ENCODE data around the gene C11orf98. TPM values are rescaled to one million over a fixed set of nuclear protein-coding genes. Genes with fewer than 3 reads are reported as not detected.
"Not testable (repeated sequence)": the region's sequence is repeated elsewhere in the genome, so short reads cannot be mapped to it uniquely, and the experiment has no call there.

The C11orf98 gene
- 68.6 TPM for polyA plus RNA-seq (2013, experiment 1 of 2; ENCODE audit: insufficient read length)
- 68.0 TPM for polyA plus RNA-seq (2013, experiment 2 of 2; ENCODE audit: insufficient read length)

GRCh38 chr11:62665075-62665598, at the start of gene C11orf98, which contains the start of gene CSKMT:
Gene C11orf98, minus strand, starts transcription at chr11:62665210. Its CDS starts 41 bp downstream, at chr11:62665169.
Gene CSKMT, plus strand, starts transcription at chr11:62665312. Its CDS starts 568 bp downstream, at chr11:62665880.
- DNase-seq = peak; percentile 93

GRCh38 chr11:62713343-62713742, 48.3 kb upstream of the C11orf98 start:
- no peak for DNase-seq

DNA sequence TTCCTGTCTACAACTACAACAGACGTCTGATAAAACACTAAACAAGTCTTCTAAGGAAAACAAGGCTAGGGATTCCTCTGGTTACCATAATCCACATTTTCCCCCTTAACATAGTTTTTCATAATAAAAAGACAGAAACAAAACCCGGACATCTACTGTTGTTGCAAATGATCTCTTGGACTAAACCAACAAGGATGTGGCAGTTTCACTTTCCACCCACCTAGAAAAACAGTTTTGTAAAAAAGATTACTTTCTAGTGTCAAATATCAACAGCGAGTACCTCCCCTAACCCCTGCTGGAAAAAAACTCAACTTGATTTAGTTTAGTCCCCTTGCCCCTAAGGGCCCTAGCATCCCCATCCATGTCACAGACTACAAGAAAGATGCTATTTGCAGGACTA, 47.9 kb upstream of the C11orf98 start:
- no peak for DNase-seq

- DNase-seq = no peak
These were observed 47.3 kb upstream of the C11orf98 start for GRCh38 chr11:62712276-62712812.

- DNase-seq = no peak
These were observed 45.0 kb upstream of the C11orf98 start for GRCh38 chr11:62710001-62710345.

GRCh38 chr11:62709247-62710000, 44.4 kb upstream of the C11orf98 start:
- peak; percentile 98 for DNase-seq

DNA sequence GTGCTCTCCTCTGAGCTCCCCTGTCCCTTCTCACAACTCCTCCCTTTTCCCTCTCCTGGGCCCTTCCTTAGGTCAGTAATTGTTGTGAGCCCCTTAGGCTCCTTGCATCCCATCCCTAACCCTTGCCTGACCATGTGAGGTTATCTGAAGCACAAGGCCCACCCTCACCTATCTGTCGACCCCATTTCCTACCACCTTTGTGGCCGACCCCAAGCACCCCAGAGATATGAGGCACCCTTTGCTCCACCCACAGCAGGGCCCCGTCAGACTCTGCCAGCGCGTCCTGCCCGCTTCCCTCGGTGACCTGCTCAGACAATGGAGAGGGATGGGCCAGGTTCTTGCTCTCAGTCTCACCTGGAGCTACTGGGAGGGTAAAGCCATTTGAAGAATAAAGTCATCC, 43.8 kb upstream of the C11orf98 start:
- no peak for DNase-seq

DNA sequence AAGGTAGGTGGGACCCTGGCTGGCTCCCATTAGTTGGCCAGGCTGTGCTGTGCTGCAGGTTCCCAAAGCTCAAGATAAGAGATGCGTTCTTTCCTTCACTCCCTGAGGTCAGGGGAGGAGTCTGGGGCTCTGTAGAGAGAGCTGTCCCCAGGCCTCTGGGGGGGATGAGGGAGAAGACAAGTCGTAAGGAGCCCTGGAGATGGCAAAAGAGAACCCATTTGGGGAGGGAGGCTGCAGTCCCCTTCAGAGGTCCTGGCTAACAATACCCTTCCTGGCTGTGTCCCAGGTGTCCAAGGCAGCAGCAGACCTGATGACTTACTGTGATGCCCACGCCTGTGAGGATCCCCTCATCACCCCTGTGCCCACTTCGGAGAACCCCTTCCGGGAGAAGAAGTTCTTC, 43.4 kb upstream of the C11orf98 start:
- no peak for DNase-seq

DNA sequence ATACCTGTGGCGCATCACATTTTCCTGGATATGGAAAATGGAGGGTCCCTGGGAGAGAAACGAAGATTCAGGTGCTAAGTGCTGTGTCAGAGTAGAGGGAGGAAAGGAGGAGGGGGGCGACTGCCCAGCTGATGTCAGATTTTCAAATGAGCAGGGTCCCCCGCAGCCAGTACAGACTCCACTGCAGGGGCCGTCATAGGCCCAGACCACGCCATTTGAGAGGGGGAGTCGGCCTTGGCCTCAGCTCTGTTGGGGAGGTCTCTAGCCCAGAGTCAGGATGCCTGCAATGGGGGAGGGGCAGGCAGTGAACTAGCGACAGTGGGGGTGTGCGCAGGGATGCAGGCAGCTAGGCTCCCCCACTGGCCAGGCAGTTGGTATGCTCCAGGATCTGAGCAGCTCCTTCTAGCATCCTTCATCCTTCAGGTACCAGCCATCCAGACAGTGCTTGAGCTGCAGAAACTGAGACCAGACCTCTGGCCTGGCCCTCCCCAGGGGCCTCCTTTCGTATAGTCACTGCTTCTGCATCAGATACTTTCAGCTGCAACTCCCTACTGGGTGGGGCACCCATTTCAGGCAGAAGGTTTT, 42.4 kb upstream of the C11orf98 start, which contains the start of the genes BSCL2 and GNG3:
Gene BSCL2, minus strand, starts transcription at position 148 of the 585 bp plus-strand sequence. CDS start 229 bp downstream, outside the sequence.
Gene GNG3, plus strand, starts transcription at position 400 of the 585 bp plus-strand sequence. CDS start 620 bp downstream, outside the sequence.
- DNase-seq = no peak

DNA sequence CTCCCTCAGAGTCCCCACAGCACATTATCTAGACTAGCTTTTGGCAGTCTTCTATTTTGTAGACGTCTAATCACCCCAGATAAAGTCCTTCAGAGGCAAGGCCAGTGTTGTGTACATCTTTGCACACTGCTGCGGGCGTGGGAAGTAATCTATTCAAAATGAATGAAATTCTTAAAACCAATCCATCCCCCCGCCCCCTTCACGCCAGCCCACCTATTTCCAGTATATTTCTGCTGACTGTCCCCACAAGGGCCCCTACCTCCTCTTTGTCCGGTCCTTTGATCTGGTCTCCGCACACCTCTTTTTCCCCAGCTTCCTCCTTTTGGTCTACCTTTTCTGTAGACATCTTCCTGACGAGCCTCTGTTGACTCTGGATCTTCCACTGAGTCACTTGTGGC, 41.8 kb upstream of the C11orf98 start:
- no peak for DNase-seq

GRCh38 chr11:62705880-62706849, 41.2 kb upstream of the C11orf98 start:
- peak; percentile 93 for DNase-seq

DNA sequence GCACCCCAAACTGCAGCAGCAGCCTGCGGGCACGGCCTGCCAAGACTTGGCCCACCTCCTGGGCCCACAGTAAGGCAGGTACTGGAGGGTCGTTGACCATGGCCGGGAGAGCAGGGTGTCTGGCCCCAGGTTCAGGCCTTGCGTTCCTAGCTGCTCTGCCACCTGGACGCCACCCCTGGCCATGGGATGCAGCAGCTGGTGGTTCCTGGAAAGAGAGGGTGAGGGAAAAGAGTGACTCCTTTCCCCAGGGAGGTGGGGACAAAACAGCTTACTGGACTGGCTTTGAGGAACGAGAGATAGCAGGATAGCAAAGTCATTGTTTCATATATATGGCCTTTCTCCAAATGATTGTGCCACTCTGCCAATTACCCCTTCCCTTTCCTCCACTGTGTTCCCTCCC, 40.4 kb upstream of the C11orf98 start:
- no peak for DNase-seq

- not testable (repeated sequence) for DNase-seq
These were observed 38.9 kb upstream of the C11orf98 start for GRCh38 chr11:62703921-62704320.

DNA sequence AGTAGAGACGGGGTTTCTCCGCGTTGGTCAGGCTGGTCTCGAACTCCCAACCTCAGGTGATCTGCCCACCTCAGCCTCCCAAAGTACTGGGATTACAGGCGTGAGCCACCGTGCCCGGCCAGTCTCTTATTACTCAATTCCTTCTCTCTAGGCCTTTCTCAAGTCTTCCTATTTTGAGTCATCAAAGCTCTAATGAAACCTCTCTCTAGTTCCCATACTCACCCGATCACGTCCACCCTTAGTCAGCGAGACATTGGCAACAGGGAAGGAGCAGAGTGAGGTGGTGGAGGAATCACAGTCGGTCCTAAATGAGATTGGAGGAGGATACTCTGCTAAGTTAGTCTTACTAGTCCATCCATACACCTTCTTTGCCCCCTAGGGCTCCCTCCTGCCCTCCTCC, 37.2 kb upstream of the C11orf98 start:
- no peak for DNase-seq

- DNase-seq = peak; percentile 71
These were observed 29.6 kb upstream of the C11orf98 start for GRCh38 chr11:62694455-62695167.

GRCh38 chr11:62693624-62694023, 28.6 kb upstream of the C11orf98 start:
- DNase-seq = not testable (repeated sequence)

- DNase-seq = peak; percentile 97
These were observed 24.6 kb upstream of the C11orf98 start, which contains the start of gene LRRN4CL for GRCh38 chr11:62689421-62690183. Gene LRRN4CL, minus strand, starts transcription at chr11:62689530. Its CDS starts 1,022 bp downstream, at chr11:62688508.

DNA sequence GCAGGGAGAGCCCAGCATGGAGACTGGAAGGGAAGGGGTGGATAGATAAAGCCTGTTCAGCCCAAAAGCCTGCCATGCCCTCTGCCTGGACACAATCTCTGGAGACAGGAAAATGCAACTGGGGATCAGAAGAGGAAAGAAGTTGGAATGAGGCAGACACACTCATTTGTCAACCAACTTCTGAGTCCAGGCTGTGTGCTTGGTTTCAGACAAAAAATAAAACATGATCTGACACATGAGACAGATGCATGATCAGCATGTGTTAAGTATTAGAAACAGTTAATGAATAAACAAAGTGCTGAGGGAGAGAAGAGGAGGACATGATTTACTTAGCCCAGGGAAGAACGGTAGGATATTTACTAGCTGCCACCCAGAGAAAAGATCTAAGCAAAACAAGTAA, 23.5 kb upstream of the C11orf98 start:
- no peak for DNase-seq

GRCh38 chr11:62687508-62688396, 22.7 kb upstream of the C11orf98 start:
- no peak for DNase-seq

Data from fibroblast of skin of abdomen (primary cell).